Suppressor macrophage treated with lipopolysaccharide for 4 hours (primary cell): Measurements from ENCODE around the gene C11orf16.
"Not testable (repeated sequence)": the region's sequence is repeated elsewhere in the genome, so short reads cannot be mapped to it uniquely, and the experiment has no call there.

Source experiments
- DNase-seq: peaks from one replicate; pipeline ENCODE4 v3.0.0-alpha.2; 2020

The C11orf16 gene, protein sequence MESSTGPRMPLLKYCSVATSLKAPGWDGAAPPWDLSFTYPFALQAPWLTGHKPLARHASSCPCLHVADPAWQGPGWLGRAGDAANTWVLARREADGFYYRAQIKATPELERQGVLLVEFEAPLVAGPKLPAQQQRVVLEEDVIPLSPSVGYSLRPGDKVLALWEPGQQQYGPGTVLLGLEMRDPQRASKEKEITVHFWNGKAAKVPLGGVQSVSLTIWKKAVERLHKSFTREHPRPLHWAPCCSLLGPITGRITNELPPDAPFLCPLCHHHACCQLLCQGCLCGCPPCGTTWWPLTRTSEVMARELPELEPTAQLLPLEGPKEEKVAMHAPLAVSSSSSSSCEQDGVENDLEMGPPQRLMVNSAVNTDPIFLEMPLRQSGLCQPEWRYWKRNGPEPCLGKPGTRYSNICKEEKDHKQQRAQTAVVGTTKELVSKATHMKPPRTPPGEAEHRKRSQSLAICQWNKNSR

DNA sequence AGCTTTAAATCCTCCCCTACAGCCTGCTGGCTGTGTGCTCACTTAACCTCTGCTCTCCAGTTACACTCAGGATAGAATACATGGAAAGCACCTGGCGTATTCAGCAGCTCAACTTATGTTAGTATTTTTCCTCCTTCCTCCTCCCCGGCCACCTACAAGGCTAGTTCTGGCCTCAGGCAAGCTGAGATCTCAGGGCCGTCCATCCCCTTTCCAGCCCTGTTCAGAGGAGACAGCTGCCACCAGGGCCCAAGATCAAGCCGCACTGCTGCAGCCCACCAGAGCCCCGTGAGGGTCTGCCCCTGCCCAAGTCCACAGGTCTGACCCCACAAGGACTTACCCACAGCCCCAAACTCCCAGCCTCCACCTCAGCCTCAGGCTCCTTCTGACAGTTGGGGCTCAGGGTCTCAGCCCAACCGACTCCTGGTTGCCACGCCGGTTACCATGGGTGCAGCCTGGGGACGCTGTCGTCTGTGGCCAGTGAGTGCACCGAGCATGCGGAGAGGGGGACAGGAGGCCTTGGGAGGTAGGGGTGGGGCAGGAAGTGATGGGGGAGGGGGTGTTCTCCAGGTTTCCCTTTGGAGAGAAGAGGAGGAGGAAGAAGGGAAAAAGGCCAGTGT lies at the start of gene C11orf16:
TSS of gene C11orf16 (minus strand) at position 384 of the 617 bp plus-strand sequence. CDS start 639 bp downstream, outside the sequence.
- DNase-seq: no peak

DNA sequence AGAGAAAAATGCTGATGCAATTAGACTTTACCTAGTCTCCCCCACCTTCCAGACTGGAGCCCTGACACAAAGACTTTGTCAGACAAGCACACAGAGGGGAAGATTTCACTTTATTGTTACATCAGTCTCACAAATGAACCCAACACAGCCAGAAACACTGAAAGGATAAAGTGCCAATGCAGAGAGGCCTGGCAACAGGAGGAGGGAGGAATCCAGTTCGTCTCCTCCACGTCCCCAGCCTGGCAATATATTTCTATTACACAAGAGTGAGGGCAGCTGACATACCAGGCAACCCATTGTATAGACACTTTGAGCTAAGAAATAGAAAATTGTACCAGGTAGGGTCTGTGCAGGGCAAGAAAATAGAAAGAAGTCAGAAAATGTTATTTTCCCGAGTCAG lies 47.7 kb upstream of the C11orf16 start:
- no peak for DNase-seq

DNA sequence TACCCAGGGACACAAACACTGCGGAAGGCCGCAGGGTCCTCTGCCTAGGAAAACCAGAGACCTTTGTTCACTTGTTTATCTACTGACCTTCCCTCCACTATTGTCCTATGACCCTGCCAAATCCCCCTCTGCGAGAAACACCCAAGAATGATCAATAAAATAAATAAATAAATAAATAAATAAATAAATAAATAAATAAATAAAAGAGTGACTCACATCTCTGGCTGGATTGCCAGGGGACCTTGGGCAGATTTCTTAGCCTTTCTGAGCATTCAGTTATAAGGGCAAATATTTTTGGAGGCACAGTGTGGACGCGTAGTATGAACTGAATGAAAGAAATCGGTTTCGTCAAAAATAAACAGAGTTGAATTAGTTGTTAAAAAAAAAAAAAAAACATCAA lies 46.6 kb upstream of the C11orf16 start:
- DNase-seq: not testable (repeated sequence)

DNA sequence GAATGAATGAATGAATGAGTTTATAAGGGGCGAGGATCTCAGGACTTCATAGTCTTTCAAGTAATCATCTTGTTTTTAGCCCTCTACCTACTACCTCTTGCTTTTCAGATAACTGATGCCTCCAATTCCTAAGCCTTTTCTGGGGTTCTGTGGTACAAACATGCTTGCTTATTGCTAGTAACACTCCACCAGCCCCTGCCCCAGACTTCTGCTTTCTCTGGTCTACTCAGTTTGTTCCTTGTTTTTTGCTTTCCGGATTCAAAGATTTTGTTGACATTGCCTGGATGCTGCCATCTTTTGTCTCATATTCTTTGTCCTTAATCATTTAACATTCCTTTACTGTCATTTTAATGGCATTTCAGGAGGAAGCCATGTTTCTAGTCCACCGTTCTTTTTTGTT lies 40.4 kb upstream of the C11orf16 start:
- no peak for DNase-seq

DNA sequence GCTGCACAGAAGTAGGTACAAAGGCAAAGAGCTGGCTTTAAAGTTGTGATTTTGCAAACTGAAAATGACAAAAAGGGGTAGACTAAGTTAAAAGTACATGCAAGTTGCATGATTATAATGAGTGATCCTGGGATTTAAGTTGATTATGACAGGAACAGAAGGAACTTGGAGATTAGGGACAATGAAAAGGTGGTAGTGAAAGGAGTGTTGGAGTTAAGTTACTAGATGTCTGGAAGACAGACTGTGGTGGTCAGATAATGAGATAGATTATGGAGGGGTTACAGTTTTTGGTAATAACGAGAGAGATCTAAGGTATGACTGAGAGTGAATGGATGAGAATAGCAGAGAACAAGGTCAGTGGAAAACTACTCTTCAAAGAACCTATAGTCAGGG lies 39.2 kb upstream of the C11orf16 start:
- DNase-seq: no peak

DNA sequence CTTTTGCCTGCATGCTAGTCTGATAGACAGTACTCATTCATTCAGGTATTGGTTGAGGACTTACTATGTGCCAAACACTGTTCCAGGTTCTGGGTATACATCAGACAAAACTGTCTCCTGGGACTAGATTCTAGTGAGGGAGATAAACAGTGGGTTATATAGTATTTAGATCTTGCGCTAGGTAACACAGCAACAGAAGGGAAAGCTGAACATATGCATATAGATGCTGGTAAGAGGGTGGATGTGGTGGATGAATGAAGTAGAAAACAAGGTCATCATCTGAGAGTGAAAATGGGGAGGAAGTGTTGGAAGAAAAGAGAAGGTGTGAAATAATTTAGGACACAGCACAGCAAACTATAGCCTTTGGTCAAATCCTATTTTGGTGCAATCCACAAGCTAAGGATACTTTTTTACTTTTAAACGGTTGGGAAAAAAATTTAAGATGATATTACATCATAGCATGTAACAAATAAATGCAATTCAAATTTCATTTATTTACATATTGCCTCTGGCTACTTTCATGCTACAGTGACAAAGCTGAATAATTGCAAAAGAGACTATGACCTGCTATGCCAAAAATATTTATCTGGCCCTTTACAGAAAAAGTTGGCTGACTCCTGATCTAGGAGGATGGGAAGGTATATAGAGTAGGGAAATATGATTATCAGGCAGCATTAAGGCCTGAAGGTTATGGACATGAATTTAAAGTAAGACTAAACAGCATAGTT lies 38.6 kb upstream of the C11orf16 start:
- no peak for DNase-seq

DNA sequence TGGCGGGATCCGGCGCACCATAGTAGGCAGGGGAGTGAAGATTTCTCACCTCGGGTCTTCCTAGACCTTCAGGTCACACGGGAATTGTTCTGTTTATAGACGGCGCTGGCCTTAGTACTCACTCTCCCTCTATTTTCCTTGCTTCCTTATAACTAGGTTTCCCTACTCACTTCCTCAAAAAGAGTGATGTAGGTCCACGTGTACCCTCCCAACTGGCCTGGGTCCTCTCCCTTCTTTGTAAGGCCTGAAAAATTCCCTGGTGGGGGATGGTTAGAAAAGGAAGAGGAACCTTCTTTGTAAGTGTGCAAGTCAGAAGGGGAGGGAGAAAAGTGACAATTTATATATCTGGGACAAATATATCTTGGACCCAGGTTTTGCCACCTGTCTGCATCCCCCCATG lies 34.4 kb upstream of the C11orf16 start:
- peak; percentile 78 for DNase-seq

DNA sequence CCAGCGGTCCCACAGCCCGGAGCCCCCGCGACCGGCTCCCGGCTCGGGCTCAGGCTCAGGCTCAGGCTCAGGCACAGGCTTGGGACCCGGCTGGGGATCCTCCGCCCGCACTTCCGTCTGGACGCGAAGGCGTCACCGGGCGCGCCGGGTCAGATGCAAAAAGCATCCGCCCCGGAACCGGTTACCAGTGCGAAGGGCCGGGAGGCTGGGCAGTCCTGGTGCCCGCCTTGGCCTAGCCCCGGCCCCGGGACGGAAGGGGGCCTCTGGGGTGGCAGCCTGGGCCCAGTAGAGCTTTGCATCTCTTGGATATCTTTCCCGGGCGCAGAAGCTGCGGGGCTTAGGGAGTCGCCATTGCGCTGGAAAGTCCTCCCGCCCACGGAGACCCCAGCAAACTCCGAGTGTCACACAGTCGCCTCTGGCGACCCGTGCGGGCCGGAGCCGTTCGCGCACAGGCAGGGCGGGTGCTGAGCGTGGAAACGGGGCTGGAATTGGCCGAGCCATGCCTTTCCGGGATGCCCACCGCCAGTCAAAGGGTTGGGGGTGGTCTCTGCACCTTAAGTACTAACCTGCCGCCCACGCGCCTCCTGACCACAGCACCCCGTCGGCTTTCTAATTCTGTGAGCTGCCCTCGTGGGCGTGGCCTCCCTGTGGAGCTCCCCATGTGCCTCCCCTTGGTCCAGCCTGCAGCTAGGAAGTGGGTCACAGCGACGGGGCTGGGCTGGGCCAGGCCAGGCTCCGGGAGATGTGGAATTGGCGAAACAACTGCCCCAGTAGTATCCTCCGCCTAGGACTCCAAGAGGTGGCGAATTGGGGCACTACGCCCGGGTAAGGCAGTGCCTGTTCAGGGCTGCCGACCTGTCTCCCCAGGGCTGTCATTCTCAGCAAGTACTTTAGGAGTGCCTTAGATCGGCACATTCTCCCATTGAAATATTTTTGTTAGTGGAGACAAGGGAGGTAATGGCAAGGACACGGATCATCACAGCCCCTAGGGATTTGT lies 31.9 kb upstream of the C11orf16 start, which contains the start of gene TMEM9B:
TSS of gene TMEM9B (minus strand) at position 119 of the 997 bp plus-strand sequence. CDS start 129 bp downstream, outside the sequence.
- peak; percentile 94 for DNase-seq

DNA sequence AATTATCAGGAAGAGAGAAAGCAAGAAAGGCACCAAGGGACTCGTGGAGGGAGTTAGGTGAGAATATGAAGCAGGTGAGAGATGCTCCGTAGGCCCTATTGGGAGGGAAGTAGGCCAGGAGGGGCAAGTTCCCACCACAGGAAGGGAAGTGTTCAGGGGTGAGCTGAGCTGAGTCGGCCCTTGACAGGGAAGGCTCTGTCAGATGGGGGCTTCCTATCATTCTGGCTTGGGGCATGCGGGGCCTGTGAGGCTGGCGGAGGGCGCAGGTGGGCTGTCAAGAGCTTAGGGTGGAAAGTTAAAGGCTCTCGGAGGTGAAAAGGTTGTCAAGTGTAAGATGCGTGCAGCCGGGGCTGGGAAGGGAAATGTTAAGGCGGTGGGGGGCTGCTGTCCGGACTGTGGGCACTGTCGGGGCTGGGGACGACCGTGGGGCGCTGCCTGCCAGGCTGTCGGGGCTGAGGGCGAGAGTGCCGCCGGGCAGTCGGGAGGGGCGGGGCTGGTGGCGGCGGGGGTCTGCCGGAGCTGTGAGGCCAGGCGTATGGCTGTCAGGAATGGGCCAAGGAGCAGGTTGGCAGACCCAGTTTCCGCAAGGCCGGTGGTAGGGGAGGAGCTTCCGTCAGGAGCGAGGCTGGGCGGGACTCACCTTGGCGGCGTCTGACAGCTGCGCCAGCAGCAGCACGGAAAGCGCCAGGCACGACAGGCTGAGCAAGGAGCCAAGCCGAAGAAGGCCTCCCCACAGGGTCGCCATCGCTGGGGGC lies 31.0 kb upstream of the C11orf16 start:
- DNase-seq: no peak

DNA sequence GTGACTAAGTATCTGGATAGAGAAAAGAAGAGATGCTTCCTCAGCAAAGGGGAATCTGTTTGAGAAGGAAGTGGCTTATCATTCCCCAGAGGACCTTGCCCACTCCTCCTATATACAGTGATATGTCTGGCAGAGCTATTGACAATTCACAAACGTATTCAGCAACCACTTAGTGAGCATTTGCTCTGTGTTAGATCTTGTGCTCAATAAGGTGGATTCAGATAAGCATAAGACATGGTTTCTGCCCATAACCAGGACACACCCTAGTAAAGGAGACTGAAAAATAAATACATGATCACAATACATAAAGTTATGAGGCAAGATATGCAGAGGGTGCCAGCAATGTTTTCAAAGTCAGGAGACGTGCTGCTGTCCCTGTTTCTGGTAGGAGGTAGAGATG lies 30.1 kb upstream of the C11orf16 start:
- no peak for DNase-seq

DNA sequence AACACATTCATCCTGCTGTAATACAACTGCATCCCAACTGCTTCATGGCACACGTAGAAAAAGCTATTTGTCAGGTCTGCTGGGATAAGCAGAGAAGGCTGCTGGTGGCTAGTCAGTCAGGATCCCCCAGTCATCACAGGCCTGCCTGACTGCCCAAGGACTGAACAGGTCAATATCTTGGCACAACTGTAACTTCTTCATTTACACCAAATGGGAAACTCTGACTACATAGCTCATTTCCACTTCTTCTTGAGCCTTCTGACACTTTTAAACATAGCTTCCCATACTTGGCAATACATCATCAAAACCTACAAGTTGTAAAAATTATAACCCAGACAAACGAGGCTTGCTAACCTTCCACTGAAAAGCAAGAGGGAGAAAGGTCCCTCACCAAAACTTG lies 28.7 kb upstream of the C11orf16 start:
- DNase-seq: peak; percentile 47

DNA sequence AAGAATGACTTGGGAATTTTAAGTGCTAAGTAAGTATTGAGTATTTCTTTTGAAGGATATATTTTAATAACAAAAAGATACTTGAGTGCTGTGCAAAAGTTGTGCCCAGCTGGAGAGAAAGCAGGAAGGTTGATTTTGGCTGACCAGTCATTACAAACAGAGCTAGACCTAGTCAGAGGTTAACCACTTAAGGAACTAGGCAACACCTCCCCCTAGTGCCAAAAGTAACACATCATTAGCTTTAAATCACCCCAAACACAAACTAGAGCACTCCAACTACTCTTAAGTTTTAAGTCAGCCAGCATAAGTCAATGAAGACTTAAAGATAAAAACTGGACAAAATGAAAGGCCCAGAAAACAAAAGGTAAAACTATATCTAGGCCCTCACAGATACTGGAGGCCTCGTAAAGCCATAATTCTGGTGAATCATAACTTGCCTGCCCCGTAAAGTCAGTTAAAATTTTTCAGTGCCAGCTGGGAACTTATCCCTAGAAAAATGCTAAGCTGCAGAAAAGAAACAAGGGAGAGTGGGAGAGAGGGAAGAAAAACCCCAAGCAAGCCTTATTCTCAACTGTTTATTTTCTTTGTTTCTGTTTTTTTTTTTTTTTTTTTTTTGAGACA lies 26.9 kb upstream of the C11orf16 start:
- DNase-seq: peak; percentile 85

DNA sequence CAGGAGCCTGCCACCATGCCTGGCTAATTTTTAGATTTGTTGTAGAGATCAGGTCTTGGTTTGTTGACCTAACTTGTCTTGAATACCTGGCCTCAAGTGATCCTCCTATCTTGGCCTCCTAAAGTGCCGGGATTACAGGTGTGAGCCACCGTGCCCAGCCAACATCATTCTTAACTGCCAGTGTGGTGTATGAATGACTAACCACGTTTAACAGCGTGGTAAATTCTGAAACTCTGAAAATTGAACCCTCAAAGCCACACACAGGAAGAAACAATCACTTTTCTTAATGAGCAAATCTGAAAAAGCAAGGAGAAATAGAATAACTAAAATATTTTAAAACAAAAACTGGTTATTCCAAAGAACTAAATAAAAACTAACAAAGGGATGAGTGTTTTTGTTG lies 24.1 kb upstream of the C11orf16 start:
- no peak for DNase-seq

DNA sequence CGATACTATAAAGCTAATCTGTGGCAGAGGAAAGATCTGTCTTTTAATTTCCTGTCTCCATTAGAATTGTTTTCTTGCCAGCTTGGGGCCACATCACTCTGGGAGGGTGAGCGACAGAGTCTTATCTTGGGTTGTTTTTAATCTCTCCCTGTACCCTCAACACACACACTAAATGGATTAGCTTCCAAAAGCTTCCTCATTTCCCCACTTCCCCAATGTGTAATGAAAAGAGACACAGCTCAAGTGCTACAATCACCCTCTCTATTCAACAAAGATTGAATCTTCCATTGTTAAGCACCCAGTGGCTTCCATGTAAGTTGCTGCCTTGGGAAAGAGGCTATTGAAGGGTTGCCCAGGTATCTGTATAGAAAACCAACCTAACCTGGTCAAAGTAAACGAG lies 16.1 kb upstream of the C11orf16 start:
- peak; percentile 15 for DNase-seq

DNA sequence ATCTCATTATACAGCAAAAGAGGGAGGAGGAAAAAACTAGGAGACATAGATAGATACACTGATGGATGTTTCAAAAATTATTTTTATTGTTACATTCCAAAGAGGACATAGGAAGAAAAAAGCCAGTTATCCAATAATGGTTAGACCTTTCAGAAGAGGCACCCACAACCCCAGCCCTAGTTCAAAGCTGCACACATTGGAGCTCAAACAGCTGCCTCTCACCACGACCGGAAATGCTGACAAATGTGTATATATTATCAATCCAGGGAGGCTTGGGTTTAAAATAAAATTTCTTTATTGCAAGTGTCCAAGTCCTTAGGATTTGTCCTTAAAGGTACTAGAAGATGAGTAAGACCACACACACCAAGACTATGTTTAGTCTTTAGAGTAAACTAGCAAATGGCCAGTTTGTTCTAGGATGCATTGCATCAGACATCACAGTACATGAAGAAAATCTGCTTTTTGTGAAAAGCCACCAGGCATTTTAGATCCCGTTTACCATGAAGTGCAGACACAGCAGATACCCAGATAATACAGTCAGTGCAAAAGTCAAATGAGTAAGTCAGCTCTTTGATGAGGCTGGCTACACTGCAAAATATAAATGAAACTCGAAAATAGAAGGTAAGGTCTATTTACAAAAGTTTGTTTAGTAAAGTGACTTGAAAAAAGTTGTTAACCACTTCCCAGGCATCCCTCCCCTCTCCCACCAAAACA lies 14.6 kb upstream of the C11orf16 start:
- no peak for DNase-seq

DNA sequence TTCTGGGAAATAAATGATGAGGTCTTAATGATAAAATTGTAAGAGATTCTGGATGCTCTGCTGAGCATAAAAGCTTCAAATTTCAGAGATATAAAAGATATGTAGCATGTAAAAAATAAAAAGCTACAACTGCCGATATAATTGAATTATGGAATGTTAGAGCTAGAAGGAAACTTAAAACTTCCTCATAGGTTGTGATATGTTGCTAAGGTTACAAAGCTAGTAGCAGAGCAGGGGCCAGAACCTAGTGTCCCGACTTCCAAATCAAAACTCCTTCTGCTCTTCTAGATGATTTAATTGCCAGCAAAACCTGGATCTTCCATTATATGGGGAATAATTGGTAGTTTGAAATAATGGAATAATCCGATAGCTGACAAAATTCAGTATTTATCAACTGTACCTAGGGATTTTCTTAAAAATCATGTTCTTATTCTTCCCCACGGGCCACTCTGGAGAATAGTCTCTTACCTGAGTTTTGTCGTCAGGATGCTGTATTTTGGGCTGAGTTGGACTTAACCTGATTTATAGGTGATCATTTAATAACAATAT lies 9.8 kb upstream of the C11orf16 start, which contains the start of gene ASCL3:
TSS of gene ASCL3 (minus strand) at position 499 of the 549 bp plus-strand sequence. CDS start 4,855 bp downstream, outside the sequence.
- no peak for DNase-seq

DNA sequence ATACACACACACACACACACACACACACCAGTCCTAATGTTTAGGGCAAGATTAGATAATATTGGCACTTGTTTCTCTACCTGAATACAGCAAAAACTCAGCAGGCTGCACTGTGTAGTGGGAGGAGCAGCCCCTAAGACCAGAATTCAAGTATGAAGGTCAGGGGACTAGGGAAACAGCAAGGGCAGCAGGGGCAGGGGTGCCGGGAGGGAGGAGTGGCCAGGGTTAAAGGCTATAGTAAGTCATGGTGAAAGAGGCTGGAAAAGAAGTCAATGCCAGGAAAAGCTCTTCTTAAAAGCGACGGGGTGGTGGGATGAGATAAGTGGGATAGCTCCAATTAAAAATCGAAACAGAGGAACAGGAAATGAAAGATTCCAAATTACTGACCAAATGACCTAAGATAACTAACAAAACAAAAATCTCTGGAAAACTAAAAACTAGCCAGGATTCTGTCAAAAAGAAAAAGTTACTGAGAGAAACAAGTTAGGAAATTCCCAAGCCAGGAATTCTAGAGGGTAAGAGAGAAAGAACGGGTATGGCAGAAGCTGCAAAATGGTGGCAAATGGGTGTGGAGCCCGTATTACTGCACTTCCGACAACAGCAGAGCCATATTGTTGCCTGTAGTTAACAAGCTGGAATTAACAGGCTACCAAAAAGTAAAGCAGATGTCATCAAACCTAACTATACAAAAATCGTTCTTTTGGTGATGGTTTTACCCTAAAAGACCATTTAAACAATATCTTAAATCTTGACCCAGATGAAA lies 8.8 kb upstream of the C11orf16 start:
- no peak for DNase-seq

DNA sequence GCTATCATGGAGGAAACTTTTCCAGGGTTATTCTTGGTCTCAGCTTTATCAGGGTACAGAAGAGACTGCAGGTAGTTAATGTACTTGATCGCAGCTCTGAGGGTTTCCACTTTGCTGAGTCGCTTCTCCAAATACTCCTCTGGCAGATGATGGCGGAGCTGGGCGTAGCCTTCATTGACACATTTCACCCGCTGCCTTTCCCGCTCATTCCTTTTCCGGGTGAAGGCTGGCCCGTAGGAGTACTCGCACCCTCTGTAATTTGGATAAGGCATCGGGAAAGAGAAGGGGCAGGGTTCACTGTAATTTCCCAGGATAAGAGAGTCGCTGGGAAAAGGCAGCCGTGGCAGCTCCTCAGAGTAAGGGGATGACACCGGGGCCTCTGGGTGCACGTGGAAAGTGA lies 4.9 kb upstream of the C11orf16 start:
- no peak for DNase-seq

DNA sequence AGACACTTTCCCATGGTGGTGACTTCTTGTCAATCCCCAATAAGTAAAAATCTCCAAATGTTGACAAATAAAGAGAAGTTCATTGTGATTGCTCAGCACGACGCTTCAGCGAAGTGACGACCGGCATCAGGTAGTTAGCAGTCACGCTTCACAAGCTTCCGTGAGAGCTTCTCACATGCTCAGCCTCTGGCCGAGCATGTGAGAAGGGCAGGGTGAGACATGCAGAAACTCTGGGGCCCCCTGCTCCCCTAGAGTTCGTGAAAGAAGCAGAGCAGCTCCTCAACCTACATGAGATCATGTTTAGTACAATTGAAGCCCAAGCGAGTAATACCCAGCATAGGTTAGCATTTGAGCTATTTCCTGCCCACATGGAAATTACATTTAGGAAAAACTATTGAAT lies 4.4 kb upstream of the C11orf16 start:
- DNase-seq: no peak
